ENCODE results near the gene NVL. TPM values are rescaled to one million over a fixed set of nuclear protein-coding genes. Genes with fewer than 3 reads are reported as not detected.

NVL gene
- total RNA-seq, 1 experiment from 2014 or later: 21.9 TPM

DNA sequence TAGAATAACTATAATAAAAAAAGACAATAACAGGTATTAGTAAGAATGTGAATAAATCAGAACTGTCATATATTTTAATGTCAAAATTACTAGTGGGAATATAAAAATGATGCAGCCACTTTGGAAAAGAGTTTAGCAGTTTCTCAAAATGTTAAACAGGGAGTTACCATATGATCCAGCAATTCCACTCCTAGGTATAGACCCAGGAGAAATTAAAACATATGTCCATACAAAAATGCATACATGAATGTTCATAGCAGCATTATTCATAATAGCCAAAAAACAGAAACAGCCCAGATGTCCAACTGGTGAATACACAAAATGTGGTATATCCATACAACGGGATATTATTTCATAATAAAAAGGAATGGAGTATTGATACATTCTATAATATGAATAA, 71.6 kb downstream of the NVL start:
- Histone ChIP-seq H4K20me1 (ENCODE audit: insufficient read depth) (no peaks in the 10 kb centered on the region), H3K9ac (ENCODE audit: low read length) (no peak overlapping the region), H3K27me3 (ENCODE audit: insufficient read depth, low read length) (no peaks in the 10 kb centered on the region), H3K9me3 (ENCODE audit: control insufficient read depth in 1 of 2, insufficient read depth in 1 of 2, low read depth in 1 of 2, low read length in 2 of 2) (no peaks in the 10 kb centered on the region), H3K4me1 (ENCODE audit: control insufficient read depth in 1 of 2, insufficient read depth in 2 of 2, low read length in 2 of 2) (0 out of 4 replicates have a peak, but pooled peaks cover 0 to 4% of the 10 kb centered on the region in 2 experiments), H3K27ac (ENCODE audit: low read depth, low read length) (no peak overlapping the region), H3K36me3 (ENCODE audit: control insufficient read depth in 1 of 2, insufficient read depth in 2 of 2, low read length in 2 of 2) (no peaks in the 10 kb centered on the region), H2AFZ (ENCODE audit: low read depth, low read length, poor library complexity, severe bottlenecking) (no peak overlapping the region), H3K4me2 (ENCODE audit: low read length) (no peak overlapping the region), H3K4me3 (replicated peaks in 1 of 2; ENCODE audit: low read depth in 1 of 2, low read length in 2 of 2) (no peak overlapping the region), H3K79me2 (ENCODE audit: insufficient read depth, low read length) (no peaks in the 10 kb centered on the region), H3K9me2 (ENCODE audit: insufficient read depth) (no peaks in the 10 kb centered on the region)
- RAD21 ChIA-PET (ENCODE audit: low non-redundant PET in 1 of 2, low total read pairs in 2 of 2, uncharacterized antibody in 2 of 2, unreplicated experiment in 2 of 2): no interaction called here
- CTCF ChIA-PET: no interaction called here
- DNase-seq (ENCODE audit: low read depth, low spot score): no peak
- no TSS peak for BruUV-seq (replicated peaks)
- TF ChIP-seq POLR2A (IDR thresholded peaks at IDR 0.05; ENCODE audit: borderline replicate concordance, extremely low read depth, insufficient read depth, insufficient read length): no peak
- no peak for TF ChIP-seq CEBPB (IDR thresholded peaks at IDR 0.05; ENCODE audit: low read depth)
- TF ChIP-seq SIN3A (IDR thresholded peaks at IDR 0.05; ENCODE audit: low read depth): no peak
- TF ChIP-seq, protein P1, sequence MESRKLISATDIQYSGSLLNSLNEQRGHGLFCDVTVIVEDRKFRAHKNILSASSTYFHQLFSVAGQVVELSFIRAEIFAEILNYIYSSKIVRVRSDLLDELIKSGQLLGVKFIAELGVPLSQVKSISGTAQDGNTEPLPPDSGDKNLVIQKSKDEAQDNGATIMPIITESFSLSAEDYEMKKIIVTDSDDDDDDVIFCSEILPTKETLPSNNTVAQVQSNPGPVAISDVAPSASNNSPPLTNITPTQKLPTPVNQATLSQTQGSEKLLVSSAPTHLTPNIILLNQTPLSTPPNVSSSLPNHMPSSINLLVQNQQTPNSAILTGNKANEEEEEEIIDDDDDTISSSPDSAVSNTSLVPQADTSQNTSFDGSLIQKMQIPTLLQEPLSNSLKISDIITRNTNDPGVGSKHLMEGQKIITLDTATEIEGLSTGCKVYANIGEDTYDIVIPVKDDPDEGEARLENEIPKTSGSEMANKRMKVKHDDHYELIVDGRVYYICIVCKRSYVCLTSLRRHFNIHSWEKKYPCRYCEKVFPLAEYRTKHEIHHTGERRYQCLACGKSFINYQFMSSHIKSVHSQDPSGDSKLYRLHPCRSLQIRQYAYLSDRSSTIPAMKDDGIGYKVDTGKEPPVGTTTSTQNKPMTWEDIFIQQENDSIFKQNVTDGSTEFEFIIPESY (IDR thresholded peaks at IDR 0.05; ENCODE audit: extremely low read depth, insufficient replicate concordance, low read length): no peak
- TF ChIP-seq SRF (IDR thresholded peaks at IDR 0.05; ENCODE audit: low read depth): no peak
- no peak for TF ChIP-seq EZH2phosphoT487 (IDR thresholded peaks at IDR 0.05; ENCODE audit: borderline replicate concordance)
- no peak for TF ChIP-seq ELF1 (IDR thresholded peaks at IDR 0.05; ENCODE audit: borderline replicate concordance, low read depth)
- TF ChIP-seq JUND (IDR thresholded peaks at IDR 0.05): no peak
- TF ChIP-seq, protein P2, sequence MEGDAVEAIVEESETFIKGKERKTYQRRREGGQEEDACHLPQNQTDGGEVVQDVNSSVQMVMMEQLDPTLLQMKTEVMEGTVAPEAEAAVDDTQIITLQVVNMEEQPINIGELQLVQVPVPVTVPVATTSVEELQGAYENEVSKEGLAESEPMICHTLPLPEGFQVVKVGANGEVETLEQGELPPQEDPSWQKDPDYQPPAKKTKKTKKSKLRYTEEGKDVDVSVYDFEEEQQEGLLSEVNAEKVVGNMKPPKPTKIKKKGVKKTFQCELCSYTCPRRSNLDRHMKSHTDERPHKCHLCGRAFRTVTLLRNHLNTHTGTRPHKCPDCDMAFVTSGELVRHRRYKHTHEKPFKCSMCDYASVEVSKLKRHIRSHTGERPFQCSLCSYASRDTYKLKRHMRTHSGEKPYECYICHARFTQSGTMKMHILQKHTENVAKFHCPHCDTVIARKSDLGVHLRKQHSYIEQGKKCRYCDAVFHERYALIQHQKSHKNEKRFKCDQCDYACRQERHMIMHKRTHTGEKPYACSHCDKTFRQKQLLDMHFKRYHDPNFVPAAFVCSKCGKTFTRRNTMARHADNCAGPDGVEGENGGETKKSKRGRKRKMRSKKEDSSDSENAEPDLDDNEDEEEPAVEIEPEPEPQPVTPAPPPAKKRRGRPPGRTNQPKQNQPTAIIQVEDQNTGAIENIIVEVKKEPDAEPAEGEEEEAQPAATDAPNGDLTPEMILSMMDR (IDR thresholded peaks at IDR 0.05 in 2 of 3, conservative IDR thresholded peaks at IDR 0.05 in 1 of 3; ENCODE audit: borderline replicate concordance in 1 of 3, insufficient read depth in 1 of 3, low read depth in 2 of 3, low read length in 2 of 3): no peak
- no peak for TF ChIP-seq EZH2 (IDR thresholded peaks at IDR 0.05)
- no peak for ATAC-seq
- intact Hi-C loops (cut with micrococcal nuclease): no loop called here
- POLR2A ChIA-PET: no interaction called here

All from HCT116 (cell line).